HL-60 (cell line): ENCODE measurements around the gene MRPL23.

Experiments
- DNase-seq, 2 experiments: peaks; one replicate each; pipeline ENCODE4 v3.0.0-alpha.2; 2010 to 2020; ENCODE audit warnings: low read depth in 1 of 2, low spot score in 1 of 2
- H3K27ac ChIP-seq: fragments of 250-450 bp; sonication (Bioruptor Pico); replicated peaks from 2 replicates; pipeline ENCODE4 v1.5.1; 2020; ENCODE audit warnings: mild to moderate bottlenecking, moderate library complexity
- H3K27me3 ChIP-seq: fragments of 250-450 bp; sonication (Bioruptor Pico); 2 replicates; pipeline ENCODE4 v1.5.1; 2021; ENCODE audit warnings: mild to moderate bottlenecking, moderate library complexity; ENCODE audit not compliant: insufficient read depth, poor library complexity, severe bottlenecking
- H3K4me3 ChIP-seq: replicated peaks from 2 replicates; pipeline ENCODE4 v1.5.1; 2011; ENCODE audit warnings: mild to moderate bottlenecking, control low read depth, low read length; ENCODE audit not compliant: insufficient read depth
- CTCF ChIP-seq: IDR thresholded peaks from one replicate; pipeline ENCODE4 v1.5.1; 2011; ENCODE audit warnings: low read length, control low read depth, inconsistent platforms; ENCODE audit not compliant: insufficient read depth
- GABPA ChIP-seq: IDR thresholded peaks from 2 replicates; pipeline ENCODE4 v1.6.1; 2012; ENCODE audit warnings: low read depth
- POLR2AphosphoS5 ChIP-seq: IDR thresholded peaks from 2 replicates; pipeline ENCODE4 v1.6.1; 2012; ENCODE audit warnings: low read depth
- SPI1 ChIP-seq: IDR thresholded peaks from 2 replicates; pipeline ENCODE4 v1.6.1; 2012; ENCODE audit warnings: low read depth, mild to moderate bottlenecking, borderline replicate concordance
- TF ChIP-seq, protein P1 (sequence below): IDR thresholded peaks from 2 replicates; pipeline ENCODE4 v1.6.1; 2012; ENCODE audit warnings: low read depth; ENCODE audit not compliant: insufficient replicate concordance

MRPL23 gene

DNA sequence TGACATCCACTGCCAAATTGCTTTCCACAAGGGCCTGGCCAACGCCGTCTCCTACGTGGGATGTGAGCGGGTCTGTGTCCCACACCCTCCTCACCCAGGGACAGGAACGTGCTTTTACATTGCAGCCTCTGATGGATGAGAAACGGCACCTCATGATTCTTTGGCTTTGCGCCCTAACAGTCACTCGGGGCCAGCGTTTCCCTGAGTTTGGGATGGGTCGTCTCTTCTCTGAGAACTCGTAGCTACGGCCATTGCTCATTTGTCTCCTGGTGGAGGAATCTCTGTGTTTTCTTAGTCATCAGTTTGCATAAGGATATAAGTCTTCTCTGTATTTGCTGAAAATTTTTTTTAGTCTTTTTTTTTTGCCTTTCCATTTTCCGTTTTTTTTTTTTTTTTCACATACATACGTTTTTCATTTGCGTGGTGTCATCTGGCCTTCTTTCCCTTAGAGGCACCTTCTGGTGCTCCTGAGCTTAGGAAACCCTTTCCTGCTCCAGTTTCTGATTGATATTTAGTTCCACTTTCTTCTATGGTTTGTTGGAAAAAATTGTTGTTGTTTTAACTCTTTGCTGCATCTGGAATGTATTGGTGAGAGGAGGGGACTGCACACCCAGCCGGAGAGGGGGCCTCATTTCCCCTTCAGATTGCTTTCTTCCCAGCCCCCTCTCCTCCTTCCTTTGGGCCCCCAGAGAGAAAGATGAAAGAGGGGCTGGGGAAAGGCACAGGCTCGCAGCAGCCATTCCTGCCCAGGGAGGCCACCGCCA lies 15.6 kb upstream of the MRPL23 start:
- H3K4me3 ChIP-seq = no peak overlapping the region
- no peak for DNase-seq
- peaks cover 13% of the 10 kb centered on the region for H3K27me3 ChIP-seq
- no peak overlapping the region for H3K27ac ChIP-seq
- no peak for TF ChIP-seq SPI1
- no peak for TF ChIP-seq GABPA
- TF ChIP-seq, protein P1, sequence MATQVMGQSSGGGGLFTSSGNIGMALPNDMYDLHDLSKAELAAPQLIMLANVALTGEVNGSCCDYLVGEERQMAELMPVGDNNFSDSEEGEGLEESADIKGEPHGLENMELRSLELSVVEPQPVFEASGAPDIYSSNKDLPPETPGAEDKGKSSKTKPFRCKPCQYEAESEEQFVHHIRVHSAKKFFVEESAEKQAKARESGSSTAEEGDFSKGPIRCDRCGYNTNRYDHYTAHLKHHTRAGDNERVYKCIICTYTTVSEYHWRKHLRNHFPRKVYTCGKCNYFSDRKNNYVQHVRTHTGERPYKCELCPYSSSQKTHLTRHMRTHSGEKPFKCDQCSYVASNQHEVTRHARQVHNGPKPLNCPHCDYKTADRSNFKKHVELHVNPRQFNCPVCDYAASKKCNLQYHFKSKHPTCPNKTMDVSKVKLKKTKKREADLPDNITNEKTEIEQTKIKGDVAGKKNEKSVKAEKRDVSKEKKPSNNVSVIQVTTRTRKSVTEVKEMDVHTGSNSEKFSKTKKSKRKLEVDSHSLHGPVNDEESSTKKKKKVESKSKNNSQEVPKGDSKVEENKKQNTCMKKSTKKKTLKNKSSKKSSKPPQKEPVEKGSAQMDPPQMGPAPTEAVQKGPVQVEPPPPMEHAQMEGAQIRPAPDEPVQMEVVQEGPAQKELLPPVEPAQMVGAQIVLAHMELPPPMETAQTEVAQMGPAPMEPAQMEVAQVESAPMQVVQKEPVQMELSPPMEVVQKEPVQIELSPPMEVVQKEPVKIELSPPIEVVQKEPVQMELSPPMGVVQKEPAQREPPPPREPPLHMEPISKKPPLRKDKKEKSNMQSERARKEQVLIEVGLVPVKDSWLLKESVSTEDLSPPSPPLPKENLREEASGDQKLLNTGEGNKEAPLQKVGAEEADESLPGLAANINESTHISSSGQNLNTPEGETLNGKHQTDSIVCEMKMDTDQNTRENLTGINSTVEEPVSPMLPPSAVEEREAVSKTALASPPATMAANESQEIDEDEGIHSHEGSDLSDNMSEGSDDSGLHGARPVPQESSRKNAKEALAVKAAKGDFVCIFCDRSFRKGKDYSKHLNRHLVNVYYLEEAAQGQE = no peak
- TF ChIP-seq POLR2AphosphoS5 = no peak
- TF ChIP-seq CTCF = no peak

DNA sequence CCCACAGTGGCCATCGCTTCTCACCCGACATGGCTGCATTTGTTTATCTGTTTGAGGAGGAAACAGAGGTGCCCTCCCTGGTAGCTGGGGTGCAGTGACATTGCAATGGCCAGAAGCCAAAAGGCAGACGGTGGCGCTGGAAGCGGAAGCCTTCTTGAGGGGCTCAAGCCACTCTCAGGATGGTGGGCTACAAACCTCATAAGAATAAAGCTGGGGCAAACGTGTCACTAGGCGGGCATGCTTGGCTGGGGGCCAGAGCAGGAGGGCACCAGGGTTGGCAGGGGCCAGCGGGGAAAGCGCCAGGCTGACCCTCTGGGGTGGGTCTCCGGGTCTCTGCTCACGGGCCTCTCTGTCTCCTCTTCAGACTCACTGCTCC lies 15.0 kb upstream of the MRPL23 start:
- DNase-seq = no peak
- peaks cover 13% of the 10 kb centered on the region for H3K27me3 ChIP-seq
- TF ChIP-seq POLR2AphosphoS5 (no peak), SPI1 (no peak), GABPA (no peak), CTCF (no peak)
- TF ChIP-seq, protein P1 = no peak
- H3K27ac ChIP-seq = no peak overlapping the region
- no peak overlapping the region for H3K4me3 ChIP-seq

DNA sequence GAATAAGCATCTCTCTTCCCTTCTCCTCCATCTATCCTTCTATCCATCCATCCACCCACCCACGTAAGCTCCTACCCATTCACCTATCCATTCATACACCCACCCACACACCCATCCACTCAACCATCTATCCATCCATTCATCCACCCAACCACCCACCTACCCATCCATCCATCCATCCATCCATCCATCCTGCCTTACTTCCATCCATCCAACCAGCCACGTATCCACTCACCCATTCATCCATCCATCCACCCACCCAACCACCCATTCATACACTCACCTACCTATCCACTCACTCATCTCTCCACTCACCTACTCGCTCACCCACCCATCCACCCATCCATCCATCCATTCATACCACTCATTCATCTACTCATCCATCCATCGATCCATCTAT lies 14.5 kb upstream of the MRPL23 start:
- no peak for DNase-seq
- no peak for TF ChIP-seq SPI1
- TF ChIP-seq POLR2AphosphoS5 = no peak
- TF ChIP-seq, protein P1 = no peak
- TF ChIP-seq CTCF = no peak
- no peak for TF ChIP-seq GABPA
- Histone ChIP-seq H3K4me3 (no peak overlapping the region), H3K27ac (no peak overlapping the region), H3K27me3 (peaks cover 13% of the 10 kb centered on the region)
